NCI-H2171 treated with DMSO at 0.1 percent for 48 hours (cell line): ENCODE results near the gene LARP1.
"Not testable (repeated sequence)": the region's sequence is repeated elsewhere in the genome, so short reads cannot be mapped to it uniquely, and the experiment has no call there.

ENCODE experiments used
- DNase-seq: peaks from one replicate; lab custom pipeline; 2025; lab: John Stamatoyannopoulos, UW

LARP1 gene

DNA sequence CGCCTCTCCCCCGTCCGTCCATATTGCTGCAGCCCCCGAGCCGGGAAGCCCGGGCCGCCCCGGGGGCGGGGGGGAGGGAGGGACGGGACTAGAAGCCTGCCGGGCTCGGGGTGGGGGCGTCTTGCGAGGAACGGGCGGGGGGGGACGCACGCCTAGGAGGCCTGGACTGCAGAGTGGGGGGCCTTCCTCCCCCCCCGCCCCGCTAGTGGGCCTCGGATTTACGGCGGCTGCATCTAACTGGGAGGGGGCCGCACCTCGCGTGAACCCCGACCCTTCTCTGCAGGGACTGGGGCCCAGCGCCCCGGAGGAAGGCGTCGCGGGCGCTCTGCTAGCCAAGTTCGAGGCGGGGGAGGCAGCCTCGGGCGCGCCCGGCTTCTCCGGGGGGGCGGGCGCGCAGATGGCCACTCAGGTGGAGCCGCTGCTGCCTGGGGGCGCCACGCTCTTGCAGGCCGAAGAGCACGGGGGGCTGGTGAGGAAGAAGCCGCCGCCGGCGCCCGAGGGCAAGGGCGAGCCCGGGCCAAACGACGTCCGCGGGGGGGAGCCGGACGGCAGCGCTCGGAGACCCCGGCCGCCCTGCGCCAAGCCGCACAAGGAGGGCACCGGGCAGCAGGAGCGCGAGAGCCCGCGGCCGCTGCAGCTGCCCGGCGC is at the start of gene LARP1:
Gene LARP1 (plus strand): TSS at position 17 of the 648 bp plus-strand sequence. CDS start 381 bp downstream, at position 398.
- DNase-seq: no peak

GRCh38 chr5:154706416-154706815 is 48.8 kb upstream of the LARP1 start:
- DNase-seq: no peak

DNA sequence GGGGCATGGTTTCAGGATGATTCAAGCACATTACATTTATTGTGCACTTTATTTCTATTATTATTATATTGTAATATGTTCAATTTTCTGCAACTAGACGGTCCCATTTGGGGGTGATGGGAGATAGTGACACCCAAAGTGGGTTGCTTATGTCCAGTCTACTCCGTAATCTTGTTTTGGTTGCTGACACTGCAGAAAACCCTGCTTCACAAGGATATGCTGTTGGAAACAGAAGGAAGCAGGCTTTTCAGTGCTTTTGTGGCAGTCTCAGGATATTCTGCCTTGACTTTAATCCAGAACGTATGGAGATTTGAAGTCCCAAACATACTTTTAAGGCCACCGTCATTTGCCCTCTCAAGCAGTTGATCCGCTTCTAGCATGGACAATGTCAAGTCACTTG is 47.5 kb upstream of the LARP1 start:
- DNase-seq: no peak

- DNase-seq: no peak
Observed at GRCh38 chr5:154708207-154708606, 47.0 kb upstream of the LARP1 start.

DNA sequence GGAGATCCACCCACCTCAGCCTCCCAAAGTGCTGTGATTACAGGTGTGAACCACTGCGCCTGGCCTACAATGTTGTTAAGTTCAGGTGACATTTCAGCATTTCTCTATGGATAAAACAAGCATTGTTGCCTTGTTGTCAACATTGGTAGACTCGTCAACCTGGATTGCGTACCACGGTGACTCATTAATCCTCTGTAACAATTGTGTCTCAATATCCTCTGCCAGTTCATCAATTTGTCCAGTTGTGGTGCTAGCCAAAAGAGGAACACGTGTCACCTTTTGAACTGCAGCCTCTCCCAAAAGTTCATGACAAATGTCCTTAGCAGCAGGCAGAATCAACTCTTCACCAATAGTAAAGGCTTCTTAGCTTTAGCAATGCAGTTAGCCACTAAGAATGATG is 46.3 kb upstream of the LARP1 start:
- DNase-seq: no peak

- DNase-seq: no peak
Observed at GRCh38 chr5:154709368-154710305, 45.5 kb upstream of the LARP1 start.

GRCh38 chr5:154712518-154713437 is 42.4 kb upstream of the LARP1 start:
- DNase-seq: peak; percentile 66

GRCh38 chr5:154713615-154714125 is 41.5 kb upstream of the LARP1 start:
- no peak for DNase-seq

GRCh38 chr5:154714266-154714986 is 40.8 kb upstream of the LARP1 start:
- DNase-seq: no peak

DNA sequence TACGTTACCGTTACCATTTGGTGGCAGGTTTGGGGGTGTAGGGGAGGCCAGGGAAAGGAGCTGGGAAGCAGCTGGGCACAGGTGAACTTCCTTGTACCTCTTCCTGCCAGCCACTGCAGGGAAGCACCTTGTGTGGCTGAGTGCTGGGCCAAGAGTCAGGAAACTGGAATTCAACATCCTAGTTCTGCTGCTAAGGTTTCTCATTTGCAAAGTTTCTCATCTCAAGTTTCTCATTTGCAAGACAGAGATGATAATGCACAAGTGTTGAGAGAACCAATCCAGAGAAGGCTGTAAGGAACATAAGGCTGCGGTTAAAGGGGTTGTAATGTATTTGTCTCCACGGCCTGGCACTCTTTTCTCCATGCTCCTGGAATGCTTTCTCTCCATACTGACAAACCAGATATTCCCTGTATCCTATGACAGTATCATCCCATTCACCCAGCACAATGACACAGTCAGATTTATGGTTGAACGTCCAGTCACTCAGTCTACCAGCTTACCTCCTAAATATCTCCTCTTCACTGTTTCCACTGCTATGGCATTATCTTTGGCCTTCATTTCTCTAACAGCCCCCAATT is 33.6 kb upstream of the LARP1 start:
- DNase-seq: no peak

DNA sequence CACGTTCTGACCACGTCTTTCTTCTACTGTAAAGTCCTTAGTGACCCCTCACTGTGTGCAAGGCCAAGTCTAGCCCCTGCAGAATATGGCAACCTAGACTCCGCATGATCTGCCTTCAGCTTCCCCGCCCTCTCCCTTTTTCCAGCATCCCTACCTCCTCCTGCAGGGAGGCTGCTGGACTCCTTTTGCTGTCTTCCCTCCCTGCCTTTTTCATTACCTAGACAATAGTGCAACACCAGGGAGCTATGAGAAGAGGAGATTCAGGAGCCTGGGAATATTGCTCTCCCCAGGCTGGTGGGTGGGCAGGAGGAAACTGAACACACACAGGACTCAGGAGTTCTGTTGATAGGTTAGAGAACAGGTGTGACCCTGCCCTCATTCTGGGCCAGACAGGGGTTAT is 33.1 kb upstream of the LARP1 start:
- DNase-seq: no peak

GRCh38 chr5:154722936-154723335 is 32.2 kb upstream of the LARP1 start:
- DNase-seq: no peak

DNA sequence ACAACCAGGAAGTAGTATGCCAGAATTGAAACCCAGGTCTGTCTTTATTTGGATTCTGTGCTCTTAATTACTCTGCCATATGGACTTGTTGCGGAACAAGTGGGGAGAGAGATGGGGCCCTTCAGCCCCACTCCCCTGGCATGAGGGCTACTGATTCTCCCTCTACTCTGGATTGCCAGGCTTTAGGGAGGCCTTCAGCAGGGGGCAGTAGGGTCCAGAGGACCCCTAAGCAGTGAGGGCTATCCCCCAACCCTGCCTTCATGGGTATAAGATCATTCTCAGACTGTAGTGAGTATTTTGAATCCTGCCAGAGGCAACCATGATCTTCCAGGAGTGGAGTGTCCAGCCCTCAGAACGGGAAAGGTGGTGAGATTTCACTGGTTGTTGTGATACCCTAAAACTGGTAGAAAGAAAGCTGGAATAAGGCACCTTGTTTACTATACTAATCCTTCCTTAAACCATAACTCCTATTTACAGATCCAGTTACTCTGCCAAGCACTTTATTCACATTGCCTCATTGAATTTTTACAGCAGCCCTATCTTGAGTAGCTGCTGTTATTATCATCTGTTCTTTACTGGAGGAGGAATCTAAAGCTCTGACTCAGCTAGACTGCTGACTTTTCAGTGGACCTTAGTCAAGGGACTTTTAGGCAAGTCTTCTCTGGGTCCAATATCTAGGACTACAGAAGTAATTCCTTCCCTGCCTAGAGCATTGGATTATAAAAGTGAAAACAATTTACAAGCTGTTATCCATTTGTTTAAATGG is 31.3 kb upstream of the LARP1 start:
- DNase-seq: no peak

- no peak for DNase-seq
Observed at GRCh38 chr5:154727361-154727760, 27.8 kb upstream of the LARP1 start.

DNA sequence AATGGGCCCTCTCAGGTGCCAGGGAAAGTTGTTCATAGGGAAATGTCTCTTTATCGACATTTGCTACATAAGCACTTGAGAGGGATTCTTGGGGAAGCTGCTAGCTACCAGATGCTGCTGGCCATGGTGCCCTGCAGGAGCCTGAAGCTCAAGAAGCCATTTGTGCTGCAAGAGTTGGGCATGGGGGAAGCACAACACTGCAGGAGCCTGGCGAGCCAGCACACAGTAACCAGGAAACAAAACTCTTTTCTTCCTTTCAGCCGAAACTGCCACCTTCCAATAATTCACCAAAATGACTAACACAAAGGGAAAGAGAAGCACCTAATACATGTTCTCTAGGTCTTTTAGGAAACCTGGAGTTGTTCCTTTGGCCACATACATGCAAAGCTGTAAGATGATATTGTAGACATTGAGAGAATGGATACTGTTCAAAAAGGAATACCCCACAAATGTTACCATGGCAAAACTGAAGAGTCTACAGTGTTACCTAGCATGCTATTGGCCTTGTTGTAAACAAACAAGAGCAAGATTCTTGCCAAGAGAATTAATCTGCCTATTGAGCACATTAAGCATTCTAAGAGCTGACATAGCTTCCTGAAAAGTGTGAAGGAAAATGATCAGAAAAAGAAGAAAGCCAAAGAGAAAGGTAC is 26.1 kb upstream of the LARP1 start:
- DNase-seq: no peak

DNA sequence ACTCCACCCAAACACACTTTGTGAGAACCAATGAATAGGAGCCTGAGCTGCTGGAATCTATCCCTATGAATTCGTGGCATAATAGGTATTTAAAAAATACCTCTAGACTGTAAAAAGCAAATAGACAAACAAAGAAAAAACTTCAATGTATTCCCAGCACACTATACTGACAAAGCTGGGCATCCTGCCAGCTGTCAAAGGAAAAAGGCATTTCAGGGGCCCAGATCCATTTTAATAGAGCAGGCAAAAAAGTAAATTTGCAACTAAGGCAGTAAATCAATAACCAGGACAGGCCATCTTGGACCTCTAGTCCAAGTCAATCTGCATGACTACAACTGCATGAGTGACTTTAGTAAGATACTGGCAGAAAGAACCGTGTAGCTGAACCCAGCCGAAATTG is 25.6 kb upstream of the LARP1 start:
- peak; percentile 28 for DNase-seq

DNA sequence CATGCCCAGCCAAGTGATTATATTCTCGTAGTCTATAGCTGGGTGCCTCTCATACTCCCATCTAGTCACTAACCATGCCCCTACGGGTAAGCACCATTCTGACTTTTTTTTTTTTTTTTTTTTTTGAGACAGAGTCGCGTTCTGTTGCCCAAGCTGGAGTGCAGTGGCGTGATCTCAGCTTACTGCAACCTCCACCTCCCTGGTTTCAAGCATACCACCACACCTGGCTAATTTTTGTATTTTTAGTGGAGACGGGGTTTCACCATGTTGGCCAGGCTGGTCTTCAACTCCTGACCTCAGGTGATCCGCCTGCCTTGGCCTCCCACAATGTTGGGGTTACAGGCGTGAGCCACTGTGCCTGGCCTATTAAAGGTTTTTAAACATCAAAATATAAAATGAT is 24.4 kb upstream of the LARP1 start:
- DNase-seq: not testable (repeated sequence)

GRCh38 chr5:154732212-154732611 is 23.0 kb upstream of the LARP1 start:
- DNase-seq: no peak

DNA sequence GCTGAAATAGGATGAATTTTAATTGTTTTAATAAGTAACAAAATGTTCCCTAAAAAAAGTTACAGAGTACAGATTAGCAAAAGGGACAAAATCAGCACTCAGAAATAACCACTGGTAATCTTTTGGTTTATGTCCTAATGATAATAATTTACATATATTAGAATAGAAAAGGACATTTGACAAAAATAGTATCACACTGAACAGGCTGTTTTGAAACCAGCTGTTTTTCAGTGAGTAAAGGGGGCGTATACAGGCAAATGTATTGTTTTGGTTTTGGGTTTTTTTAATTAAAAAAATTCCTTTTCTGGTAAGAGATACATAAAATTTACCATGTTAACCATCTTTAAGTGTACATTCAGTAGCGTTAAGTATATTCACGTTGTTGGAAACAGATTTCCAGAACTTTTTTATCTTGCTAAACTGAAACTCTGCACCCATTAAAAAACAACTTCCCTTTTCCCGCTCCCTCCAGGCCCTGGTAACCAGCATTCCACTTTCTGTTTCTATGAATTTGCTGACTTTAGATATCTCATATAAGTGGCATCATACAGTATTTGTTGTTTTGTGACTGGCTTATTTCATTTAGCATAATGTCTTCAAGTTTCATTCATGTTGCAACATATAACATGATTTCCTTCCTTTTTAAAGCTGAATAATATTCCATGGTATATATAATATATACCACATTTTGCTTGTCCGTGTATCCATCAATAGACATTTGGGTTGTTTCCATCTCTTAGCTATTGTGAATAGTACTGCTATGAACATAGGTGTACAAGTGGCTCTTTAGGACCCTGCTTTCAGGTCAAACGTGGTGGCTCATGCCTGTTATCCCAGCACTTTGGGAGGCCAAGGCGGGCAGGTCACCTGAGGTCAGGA is 20.6 kb upstream of the LARP1 start:
- DNase-seq: no peak
